Ectodermal cell (in vitro differentiated cells): ENCODE results near the gene UNC119.
"Not testable (repeated sequence)": the region's sequence is repeated elsewhere in the genome, so short reads cannot be mapped to it uniquely, and the experiment has no call there.

ENCODE experiments used
- H3K27ac ChIP-seq: 2 replicates; pipeline ENCODE4 v1.7.0; 2013; ENCODE audit warnings: mild to moderate bottlenecking, low read depth, low read length; ENCODE audit not compliant: insufficient read depth, poor library complexity, severe bottlenecking
- H3K27me3 ChIP-seq: 2 replicates; pipeline ENCODE4 v1.7.0; 2013; ENCODE audit warnings: mild to moderate bottlenecking, low read length; ENCODE audit not compliant: insufficient read depth, control insufficient read depth, poor library complexity, severe bottlenecking
- H3K36me3 ChIP-seq: one replicate; pipeline ENCODE4 v1.7.0; 2013; ENCODE audit warnings: low read length; ENCODE audit not compliant: control insufficient read depth, insufficient read depth
- H3K4me1 ChIP-seq: one replicate; pipeline ENCODE4 v1.7.0; 2013; ENCODE audit warnings: low read length; ENCODE audit not compliant: control insufficient read depth, insufficient read depth
- H3K4me3 ChIP-seq: 2 replicates; pipeline ENCODE4 v1.7.0; 2013; ENCODE audit warnings: low read depth, low read length, control low read depth; ENCODE audit not compliant: insufficient read depth
- H3K9me3 ChIP-seq: 2 replicates; pipeline ENCODE4 v1.7.0; 2013; ENCODE audit warnings: mild to moderate bottlenecking, low read length, moderate library complexity; ENCODE audit not compliant: control insufficient read depth
- WGBS, 2 experiments: methylation state at CpG; one replicate each; pipeline ENCODE4 v1.1.7; 2013; ENCODE audit warnings: missing lambda C conversion rate in 2 of 2; 5-methylcytosine and 5-hydroxymethylcytosine counted together

UNC119 gene

DNA sequence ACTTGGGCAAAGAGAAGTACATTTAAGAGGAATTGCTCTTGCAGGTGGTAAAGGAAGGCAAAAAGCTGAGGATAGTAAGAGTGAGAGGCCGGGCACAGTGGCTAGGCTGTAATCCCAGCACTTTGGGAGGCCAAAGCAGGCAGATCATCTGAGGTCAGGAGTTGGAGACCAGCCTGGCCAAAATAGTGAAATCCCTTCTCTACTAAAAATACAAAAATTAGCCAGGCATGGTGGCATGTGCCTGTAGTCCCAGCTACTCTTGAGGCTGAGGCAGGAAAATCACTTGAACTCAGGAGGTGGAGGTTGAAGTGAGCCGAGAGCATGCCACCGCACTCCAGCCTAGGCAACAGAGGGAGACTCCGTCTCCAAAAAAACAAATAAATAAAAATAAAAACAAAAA, 30.1 kb downstream of the UNC119 start:
- H3K9me3 ChIP-seq, H3K4me3 ChIP-seq, H3K27me3 ChIP-seq, H3K36me3 ChIP-seq, H3K27ac ChIP-seq, H3K4me1 ChIP-seq: not testable (repeated sequence)
- 85 to 86% methylated on average over 3 of the region's 4 CpGs for WGBS, 2 experiments

DNA sequence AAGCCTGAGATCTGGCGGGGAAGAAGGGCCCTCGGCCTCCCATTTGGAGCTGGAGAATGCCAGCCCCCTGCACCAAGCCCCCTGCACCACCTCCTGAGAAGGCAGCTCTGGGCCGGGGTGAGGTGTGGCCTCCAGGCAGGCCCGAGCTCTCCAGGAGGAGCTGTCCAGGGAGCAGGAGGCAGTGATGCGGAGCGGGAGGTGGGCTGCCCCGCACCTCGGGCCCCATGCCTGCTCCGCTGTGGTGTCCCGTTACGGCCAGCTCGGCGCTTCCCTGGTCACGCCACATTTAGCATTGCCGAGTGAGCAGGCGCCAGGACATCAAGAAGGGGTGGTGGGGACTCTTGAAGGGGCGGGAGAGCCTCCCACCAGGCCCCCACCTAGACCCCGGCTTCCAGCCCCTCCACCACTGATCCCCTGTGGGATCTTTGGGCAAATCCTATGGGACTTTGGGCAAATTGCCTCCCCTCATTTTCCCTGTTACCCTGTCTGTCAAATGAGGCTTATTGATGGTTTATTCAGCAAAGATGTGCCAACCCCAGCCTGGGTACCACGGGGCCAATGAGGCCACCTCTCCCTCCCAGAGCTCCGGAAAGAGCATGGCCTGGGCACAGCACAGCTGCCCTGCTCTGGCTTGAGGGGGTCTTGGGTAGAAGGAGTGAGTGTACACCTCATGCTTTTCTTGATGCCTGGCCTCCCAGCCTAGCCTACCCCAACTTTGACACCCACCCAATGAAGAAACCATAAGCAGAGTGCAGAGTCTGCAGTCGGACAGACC, 30.9 kb downstream of the UNC119 start:
- Histone ChIP-seq H3K4me3 (peak overlapping the region; percentile 10), H3K27ac (no peak overlapping the region), H3K9me3 (no peaks in the 10 kb centered on the region), H3K4me1 (peaks cover 6% of the 10 kb centered on the region), H3K36me3 (no peaks in the 10 kb centered on the region), H3K27me3 (no peaks in the 10 kb centered on the region)
- 39 to 46% methylated on average over 21 of the region's 21 CpGs for WGBS, 2 experiments

DNA sequence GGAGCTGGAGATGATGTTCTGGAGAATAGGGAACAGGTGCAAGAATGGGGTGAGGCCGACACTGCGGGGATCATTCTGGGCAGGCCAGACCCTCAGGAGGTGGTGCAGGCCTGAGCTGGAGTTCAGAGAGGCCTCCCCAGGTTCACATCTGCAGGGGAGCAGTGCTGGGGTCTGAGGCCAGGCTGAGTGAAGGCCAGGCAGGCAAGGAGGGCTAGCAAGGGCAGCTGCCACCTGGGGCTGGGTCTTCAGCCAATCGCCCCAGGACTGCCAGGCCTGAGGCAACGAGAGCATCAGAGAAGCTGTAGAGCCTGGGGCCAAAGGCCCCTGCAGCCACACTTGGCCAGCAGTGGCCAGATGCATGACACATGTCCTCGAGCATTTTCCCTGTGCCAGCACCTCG, 31.7 kb downstream of the UNC119 start:
- WGBS, 2 experiments: 73 to 74% methylated on average over 6 of the region's 6 CpGs

DNA sequence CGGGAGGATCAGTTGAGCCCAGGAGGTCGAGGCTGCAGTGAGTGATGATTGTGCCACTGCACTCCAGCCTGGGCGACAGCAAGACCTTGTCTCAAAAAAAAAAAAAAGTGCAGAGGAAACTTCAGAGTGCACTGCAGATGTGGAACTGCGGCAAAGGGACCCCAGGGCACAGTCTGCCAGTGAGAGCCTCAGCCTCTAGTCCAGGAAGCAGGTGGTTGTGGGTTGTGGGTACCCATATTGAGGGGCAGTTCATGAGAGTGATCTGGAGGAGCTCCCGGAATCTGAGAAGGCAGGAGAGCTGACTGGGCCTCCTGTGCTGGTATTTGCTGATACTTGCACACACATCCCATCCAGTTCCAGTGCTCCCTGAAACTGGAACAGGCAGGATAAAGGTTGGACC, 33.2 kb downstream of the UNC119 start:
- Histone ChIP-seq H3K4me3 (no peak overlapping the region), H3K27me3 (no peaks in the 10 kb centered on the region), H3K36me3 (no peaks in the 10 kb centered on the region), H3K9me3 (no peaks in the 10 kb centered on the region), H3K27ac (no peak overlapping the region), H3K4me1 (peaks cover 6% of the 10 kb centered on the region)
- 89 to 91% methylated on average over 5 of the region's 5 CpGs for WGBS, 2 experiments

More for the DNA sequence above, 31.7 kb downstream of the UNC119 start:
- Histone ChIP-seq H3K9me3 (no peaks in the 10 kb centered on the region), H3K4me1 (peaks cover 6% of the 10 kb centered on the region), H3K4me3 (peak overlapping the region; percentile 10), H3K36me3 (no peaks in the 10 kb centered on the region), H3K27me3 (no peaks in the 10 kb centered on the region), H3K27ac (no peak overlapping the region)

DNA sequence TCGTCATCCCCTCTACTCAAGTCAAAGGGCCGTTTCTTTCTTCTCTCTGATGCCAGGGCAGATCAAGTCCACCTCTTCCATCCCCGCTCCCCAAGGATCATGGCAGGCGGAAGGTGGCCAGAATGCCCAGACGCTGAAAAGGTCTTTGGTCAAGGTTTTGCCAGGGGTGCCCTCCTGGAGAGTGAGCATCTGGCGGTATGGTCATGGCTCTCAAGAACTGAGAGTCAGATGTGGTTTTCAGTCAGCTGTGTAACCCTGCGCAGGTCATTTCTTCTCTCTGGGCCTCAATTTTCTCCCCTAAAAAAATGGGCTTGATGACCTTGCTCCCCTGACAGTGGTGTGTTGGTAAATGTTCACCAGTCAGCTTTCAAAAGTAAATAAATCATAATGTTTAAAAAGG, 33.8 kb downstream of the UNC119 start:
- H3K27ac ChIP-seq: no peak overlapping the region
- H3K4me3 ChIP-seq: no peak overlapping the region
- H3K9me3 ChIP-seq: no peaks in the 10 kb centered on the region
- 89 to 94% methylated on average over 7 of the region's 7 CpGs for WGBS, 2 experiments
- peaks cover 6% of the 10 kb centered on the region for H3K4me1 ChIP-seq
- no peaks in the 10 kb centered on the region for H3K27me3 ChIP-seq
- no peaks in the 10 kb centered on the region for H3K36me3 ChIP-seq

DNA sequence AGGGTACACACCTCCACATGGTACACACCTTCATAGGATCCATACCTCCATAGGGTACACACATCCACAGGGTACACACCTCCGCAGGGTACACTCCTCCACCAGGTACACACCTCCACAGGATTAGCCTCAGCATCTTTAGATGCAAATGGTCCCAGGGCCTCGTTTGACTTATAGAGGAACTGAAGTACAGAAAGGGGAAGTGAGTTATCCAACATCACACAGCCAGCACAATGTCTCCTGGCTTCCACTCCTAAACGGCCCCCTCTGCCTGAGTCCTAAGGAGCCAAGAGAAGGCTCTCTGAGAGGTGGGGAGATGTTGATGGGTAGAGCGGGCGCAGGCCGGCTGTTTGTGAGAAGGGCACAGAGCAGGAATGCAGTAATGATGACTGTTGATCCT, 34.3 kb downstream of the UNC119 start:
- no peaks in the 10 kb centered on the region for H3K9me3 ChIP-seq
- H3K36me3 ChIP-seq: no peaks in the 10 kb centered on the region
- H3K27ac ChIP-seq: no peak overlapping the region
- WGBS, 2 experiments: 89 to 92% methylated on average over 6 of the region's 6 CpGs
- no peaks in the 10 kb centered on the region for H3K27me3 ChIP-seq
- no peak overlapping the region for H3K4me3 ChIP-seq
- H3K4me1 ChIP-seq: peaks cover 6% of the 10 kb centered on the region

DNA sequence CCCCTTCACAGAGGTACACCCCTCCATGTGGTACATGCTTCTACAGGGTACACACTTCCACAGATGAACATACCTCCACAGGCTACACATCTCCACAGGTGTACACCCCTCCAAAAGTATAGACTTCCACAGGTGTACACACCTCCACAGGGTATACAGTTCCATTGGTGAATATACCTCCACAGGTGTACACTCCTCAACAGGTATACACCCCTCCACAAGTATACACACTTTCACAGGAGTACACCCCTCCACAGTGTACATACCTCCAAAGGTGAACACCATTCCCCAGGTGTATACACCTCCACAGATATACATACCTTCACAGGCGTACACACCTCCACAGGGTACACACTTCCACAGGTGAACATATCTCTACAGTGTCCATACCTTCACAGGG, 36.9 kb downstream of the UNC119 start:
- no peaks in the 10 kb centered on the region for H3K36me3 ChIP-seq
- H3K4me1 ChIP-seq: no peaks in the 10 kb centered on the region
- whole genome bisulfite sequencing, 2 experiments: 88 to 91% methylated on average over 1 of the region's 1 CpG
- H3K27me3 ChIP-seq: no peaks in the 10 kb centered on the region
- H3K27ac ChIP-seq: no peak overlapping the region
- H3K9me3 ChIP-seq: no peaks in the 10 kb centered on the region
- H3K4me3 ChIP-seq: no peak overlapping the region

DNA sequence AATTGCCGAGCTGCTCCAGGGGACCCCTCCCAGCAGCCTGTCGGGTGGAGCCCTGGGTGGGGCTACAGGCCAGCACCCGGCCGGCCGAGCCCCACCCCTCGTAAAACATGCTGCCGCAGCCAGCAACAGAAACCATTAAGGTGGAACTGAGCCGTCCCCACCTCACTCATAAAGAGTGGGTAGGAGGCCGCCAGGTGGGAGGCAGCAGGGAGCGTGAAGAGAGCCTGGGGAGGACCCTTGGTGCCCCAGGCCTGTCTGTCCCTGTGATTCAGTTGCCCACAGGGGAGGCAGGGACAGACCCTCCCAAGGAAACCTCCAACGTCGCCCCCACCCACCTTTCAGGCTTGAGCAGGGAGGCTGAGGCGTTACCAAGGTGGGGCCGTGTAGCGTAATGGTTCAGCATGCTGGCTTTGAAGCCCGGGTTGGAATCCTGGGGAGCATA, 37.8 kb downstream of the UNC119 start:
- no peaks in the 10 kb centered on the region for H3K36me3 ChIP-seq
- H3K4me1 ChIP-seq: peaks cover 3% of the 10 kb centered on the region
- no peak overlapping the region for H3K27ac ChIP-seq
- WGBS, 2 experiments: 82 to 83% methylated on average over 16 of the region's 16 CpGs
- H3K27me3 ChIP-seq: no peaks in the 10 kb centered on the region
- no peaks in the 10 kb centered on the region for H3K9me3 ChIP-seq
- no peak overlapping the region for H3K4me3 ChIP-seq

DNA sequence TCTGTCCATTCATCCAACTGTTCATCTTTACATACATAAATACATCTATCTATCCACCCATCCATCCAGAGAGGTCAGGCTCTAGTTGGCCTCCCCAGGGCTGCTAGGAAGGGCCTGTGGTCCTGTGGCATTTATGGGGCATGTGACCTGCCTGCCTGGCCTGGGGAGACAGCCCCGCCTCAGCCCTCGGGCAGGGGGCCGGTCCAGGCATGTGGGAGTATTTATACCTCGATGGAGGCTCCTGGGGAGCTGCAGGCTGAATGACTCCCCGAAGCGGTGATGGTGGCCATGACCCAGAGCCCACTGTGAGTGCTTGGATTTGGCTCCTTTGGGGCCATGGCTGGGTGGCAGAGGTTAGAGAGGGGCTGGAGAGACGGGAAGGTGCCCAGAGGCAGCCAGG, 38.9 kb downstream of the UNC119 start:
- Histone ChIP-seq H3K4me3 (no peak overlapping the region), H3K36me3 (no peaks in the 10 kb centered on the region), H3K4me1 (peaks cover 4% of the 10 kb centered on the region), H3K27me3 (no peaks in the 10 kb centered on the region), H3K27ac (no peak overlapping the region), H3K9me3 (no peaks in the 10 kb centered on the region)
- 86 to 87% methylated on average over 7 of the region's 7 CpGs for WGBS, 2 experiments

DNA sequence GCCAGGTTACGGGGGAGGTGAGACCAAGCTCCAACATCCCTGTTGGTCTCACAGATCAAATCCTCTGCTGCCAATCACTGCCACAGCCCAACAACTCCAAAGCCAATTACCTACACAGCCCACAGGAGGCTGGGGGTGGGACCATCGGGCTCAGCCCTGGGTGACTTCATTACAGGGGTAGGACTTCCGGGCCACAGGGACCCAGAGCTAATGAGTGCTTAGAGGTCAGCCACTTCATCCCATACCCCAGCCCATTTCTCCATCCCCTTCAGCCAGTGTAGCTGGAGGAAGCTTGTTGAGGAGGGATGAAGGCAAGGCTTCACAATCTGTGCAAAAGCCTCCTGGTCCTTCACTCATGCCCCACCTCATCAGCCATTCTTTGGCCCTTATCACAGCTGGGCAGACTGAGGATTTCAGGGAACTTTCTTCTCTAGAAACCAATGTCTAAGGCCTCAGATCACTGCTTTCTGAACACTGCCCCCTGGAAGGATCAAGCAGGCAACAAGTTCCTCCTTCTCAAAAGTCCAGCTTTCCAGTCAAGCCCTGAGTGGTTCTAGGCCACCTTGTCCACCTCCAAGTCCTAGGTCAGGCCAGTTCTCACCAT, 40.5 kb downstream of the UNC119 start:
- Histone ChIP-seq H3K4me3 (no peak overlapping the region), H3K27ac (no peak overlapping the region), H3K36me3 (no peaks in the 10 kb centered on the region), H3K9me3 (no peaks in the 10 kb centered on the region), H3K4me1 (peaks cover 4% of the 10 kb centered on the region), H3K27me3 (no peaks in the 10 kb centered on the region)
- WGBS, 2 experiments: 88 to 94% methylated on average over 3 of the region's 3 CpGs
